HL-60 (cell line): ENCODE results near the gene AIFM3.

ENCODE experiments used
- GABPA ChIP-seq: IDR thresholded peaks from 2 replicates; pipeline ENCODE4 v1.6.1; 2012; ENCODE audit warnings: low read depth
- TF ChIP-seq, protein P1 (sequence below): IDR thresholded peaks from one replicate; pipeline ENCODE4 v1.5.1; 2011; ENCODE audit warnings: low read length, control low read depth, inconsistent platforms; ENCODE audit not compliant: insufficient read depth

DNA sequence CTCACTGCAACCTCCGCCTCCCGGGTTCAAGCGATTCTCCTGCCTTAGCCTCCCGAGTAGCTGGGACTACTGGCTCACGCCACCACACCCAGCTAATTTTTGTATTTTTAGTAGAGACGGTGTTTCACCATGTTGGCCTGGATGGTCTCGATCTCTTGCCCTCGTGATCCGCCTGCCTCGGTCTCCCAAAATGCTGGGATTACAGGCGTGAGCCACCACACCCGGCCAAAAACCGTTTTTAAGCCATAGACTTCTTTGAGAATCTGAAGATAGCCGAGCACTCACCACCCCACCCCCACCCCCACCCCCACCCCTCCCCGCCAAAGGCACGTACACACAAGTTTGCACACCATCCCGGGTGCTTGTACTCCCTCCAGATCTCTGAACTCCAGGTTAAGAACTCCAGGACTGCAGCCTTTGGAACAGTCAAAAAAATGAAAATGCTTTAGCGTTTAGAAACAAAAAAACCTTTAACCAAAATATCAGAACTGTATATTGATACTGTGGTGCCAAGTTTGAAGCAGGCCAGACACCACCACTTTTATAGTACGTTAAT lies 48.3 kb upstream of the AIFM3 start:
- TF ChIP-seq, protein P1, sequence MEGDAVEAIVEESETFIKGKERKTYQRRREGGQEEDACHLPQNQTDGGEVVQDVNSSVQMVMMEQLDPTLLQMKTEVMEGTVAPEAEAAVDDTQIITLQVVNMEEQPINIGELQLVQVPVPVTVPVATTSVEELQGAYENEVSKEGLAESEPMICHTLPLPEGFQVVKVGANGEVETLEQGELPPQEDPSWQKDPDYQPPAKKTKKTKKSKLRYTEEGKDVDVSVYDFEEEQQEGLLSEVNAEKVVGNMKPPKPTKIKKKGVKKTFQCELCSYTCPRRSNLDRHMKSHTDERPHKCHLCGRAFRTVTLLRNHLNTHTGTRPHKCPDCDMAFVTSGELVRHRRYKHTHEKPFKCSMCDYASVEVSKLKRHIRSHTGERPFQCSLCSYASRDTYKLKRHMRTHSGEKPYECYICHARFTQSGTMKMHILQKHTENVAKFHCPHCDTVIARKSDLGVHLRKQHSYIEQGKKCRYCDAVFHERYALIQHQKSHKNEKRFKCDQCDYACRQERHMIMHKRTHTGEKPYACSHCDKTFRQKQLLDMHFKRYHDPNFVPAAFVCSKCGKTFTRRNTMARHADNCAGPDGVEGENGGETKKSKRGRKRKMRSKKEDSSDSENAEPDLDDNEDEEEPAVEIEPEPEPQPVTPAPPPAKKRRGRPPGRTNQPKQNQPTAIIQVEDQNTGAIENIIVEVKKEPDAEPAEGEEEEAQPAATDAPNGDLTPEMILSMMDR: no peak
- no peak for TF ChIP-seq GABPA
